OCI-LY1 (cell line): Measurements from ENCODE around the gene EPHX1.

Source experiments
- H2AFZ ChIP-seq: fragments of 200-600 bp; sonication (generic), shearing (Covaris generic); 2 replicates; pipeline ENCODE4 v1.6.0; 2014; ENCODE audit warnings: antibody characterized with exemption, mild to moderate bottlenecking, low read length
- H3F3A ChIP-seq: fragments of 200-600 bp; sonication (generic), shearing (Covaris generic); 2 replicates; pipeline ENCODE4 v1.6.0; 2014; ENCODE audit warnings: mild to moderate bottlenecking, antibody characterized with exemption, low read length, moderate library complexity; ENCODE audit not compliant: insufficient read depth
- H3K27ac ChIP-seq: fragments of 200-600 bp; sonication (generic); 2 replicates; pipeline ENCODE4 v1.5.1; 2014; ENCODE audit warnings: low read length, mixed run types, mild to moderate bottlenecking, low read depth; ENCODE audit not compliant: poor library complexity, severe bottlenecking
- H3K27me3 ChIP-seq: fragments of 200-600 bp; sonication (generic); 2 replicates; pipeline ENCODE4 v1.6.0; 2014; ENCODE audit warnings: antibody characterized with exemption, mild to moderate bottlenecking, low read length, moderate library complexity; ENCODE audit not compliant: insufficient read depth
- H3K36me3 ChIP-seq: fragments of 200-600 bp; sonication (generic); 2 replicates; pipeline ENCODE4 v1.6.1; 2014; ENCODE audit warnings: mild to moderate bottlenecking, antibody characterized with exemption, low read length, moderate library complexity, mixed read lengths; ENCODE audit not compliant: insufficient read depth
- H3K4me1 ChIP-seq: fragments of 200-600 bp; sonication (generic); 2 replicates; pipeline ENCODE4 v1.5.1; 2014; ENCODE audit warnings: mild to moderate bottlenecking, low read length, moderate library complexity; ENCODE audit not compliant: insufficient read depth, severe bottlenecking
- H3K4me2 ChIP-seq: fragments of 200-600 bp; sonication (generic), shearing (Covaris generic); 2 replicates; pipeline ENCODE4 v1.6.1; 2014; ENCODE audit warnings: low read length
- H3K4me3 ChIP-seq: fragments of 200-600 bp; sonication (generic); 2 replicates; pipeline ENCODE4 v1.5.1; 2014; ENCODE audit warnings: low read length, low read depth, mild to moderate bottlenecking, mixed read lengths; ENCODE audit not compliant: poor library complexity, severe bottlenecking
- H3K79me2 ChIP-seq: fragments of 200-600 bp; shearing (Covaris generic); 2 replicates; pipeline ENCODE4 v1.6.1; 2016; ENCODE audit warnings: mixed run types, low read length, mixed read lengths; ENCODE audit not compliant: insufficient read depth
- H3K9ac ChIP-seq: fragments of 200-600 bp; sonication (generic), shearing (Covaris generic); 2 replicates; pipeline ENCODE4 v1.6.1; 2014; ENCODE audit warnings: mild to moderate bottlenecking, low read length, mixed read lengths
- H3K9me2 ChIP-seq: fragments of 200-600 bp; sonication (generic), shearing (Covaris generic); 2 replicates; pipeline ENCODE4 v1.6.1; 2014; ENCODE audit warnings: low read depth, mild to moderate bottlenecking, low read length, mixed read lengths
- H3K9me3 ChIP-seq: fragments of 200-600 bp; shearing (Covaris generic); 2 replicates; pipeline ENCODE4 v1.6.1; 2014; ENCODE audit warnings: low read length, mixed read lengths
- H4K20me1 ChIP-seq: fragments of 200-600 bp; sonication (generic), shearing (Covaris generic); 2 replicates; pipeline ENCODE4 v1.6.0; 2016; ENCODE audit warnings: mild to moderate bottlenecking, low read length; ENCODE audit not compliant: insufficient read depth
- EZH2 ChIP-seq: fragments of 200-600 bp; sonication (generic), shearing (Covaris generic); IDR thresholded peaks from 2 replicates; pipeline ENCODE4 v1.8.0; 2017; ENCODE audit warnings: borderline replicate concordance, mixed run types, mild to moderate bottlenecking, antibody characterized with exemption, low read length, moderate library complexity, mixed read lengths
- TF ChIP-seq, protein P1 (sequence below): fragments of 200-600 bp; sonication (generic), shearing (Covaris generic); IDR thresholded peaks from 2 replicates; pipeline ENCODE4 v1.5.1; 2017; ENCODE audit warnings: mild to moderate bottlenecking, antibody characterized with exemption, low read length, moderate library complexity, mixed read lengths

Gene EPHX1

DNA sequence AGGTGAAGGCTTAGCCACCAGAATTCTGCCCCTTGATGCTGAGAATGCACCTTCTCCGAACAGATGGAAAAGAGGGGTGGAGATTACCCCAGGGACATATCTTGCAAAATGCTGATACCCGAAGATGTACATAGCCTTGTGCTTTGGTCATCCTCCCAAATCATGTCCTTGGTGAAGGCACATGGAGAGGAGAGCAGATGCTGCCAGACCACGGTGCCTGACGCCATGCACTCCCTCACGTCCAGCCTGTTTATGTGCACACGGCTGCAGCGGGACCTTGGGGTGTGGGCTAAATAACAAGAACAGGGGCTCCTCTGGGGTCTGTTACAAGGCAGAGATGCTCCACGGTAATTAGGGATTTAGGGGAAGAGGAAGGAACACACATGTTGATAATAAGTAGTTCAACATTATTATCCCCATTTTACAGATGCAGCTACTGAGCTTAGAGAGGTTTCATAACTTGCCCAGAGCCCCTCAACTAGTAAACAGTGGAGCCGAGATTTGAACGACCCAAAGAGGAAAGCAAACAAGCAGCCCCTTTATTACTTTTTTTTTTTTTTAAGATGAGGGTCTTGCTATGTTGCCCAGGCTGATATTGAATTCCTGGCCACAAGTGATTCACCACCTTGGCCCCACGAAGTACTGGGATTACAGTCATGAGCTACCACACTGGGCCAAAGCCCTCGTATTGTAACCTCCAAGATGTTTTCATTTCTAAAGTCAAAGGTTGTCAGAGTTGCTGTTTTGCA lies 12.9 kb downstream of the EPHX1 start:
- Histone ChIP-seq H3K4me3 (no peak overlapping the region), H3K36me3 (no peaks in the 10 kb centered on the region), H3K4me1 (no peaks in the 10 kb centered on the region), H3F3A (no peaks in the 10 kb centered on the region), H3K27ac (no peak overlapping the region), H3K9me3 (no peaks in the 10 kb centered on the region), H3K27me3 (peaks cover 11% of the 10 kb centered on the region; the same call in 1 of the 2 replicates), H3K9me2 (no peaks in the 10 kb centered on the region), H4K20me1 (no peaks in the 10 kb centered on the region), H3K79me2 (no peaks in the 10 kb centered on the region), H2AFZ (no peak overlapping the region), H3K9ac (no peak overlapping the region), H3K4me2 (no peak overlapping the region)
- TF ChIP-seq, protein P1, sequence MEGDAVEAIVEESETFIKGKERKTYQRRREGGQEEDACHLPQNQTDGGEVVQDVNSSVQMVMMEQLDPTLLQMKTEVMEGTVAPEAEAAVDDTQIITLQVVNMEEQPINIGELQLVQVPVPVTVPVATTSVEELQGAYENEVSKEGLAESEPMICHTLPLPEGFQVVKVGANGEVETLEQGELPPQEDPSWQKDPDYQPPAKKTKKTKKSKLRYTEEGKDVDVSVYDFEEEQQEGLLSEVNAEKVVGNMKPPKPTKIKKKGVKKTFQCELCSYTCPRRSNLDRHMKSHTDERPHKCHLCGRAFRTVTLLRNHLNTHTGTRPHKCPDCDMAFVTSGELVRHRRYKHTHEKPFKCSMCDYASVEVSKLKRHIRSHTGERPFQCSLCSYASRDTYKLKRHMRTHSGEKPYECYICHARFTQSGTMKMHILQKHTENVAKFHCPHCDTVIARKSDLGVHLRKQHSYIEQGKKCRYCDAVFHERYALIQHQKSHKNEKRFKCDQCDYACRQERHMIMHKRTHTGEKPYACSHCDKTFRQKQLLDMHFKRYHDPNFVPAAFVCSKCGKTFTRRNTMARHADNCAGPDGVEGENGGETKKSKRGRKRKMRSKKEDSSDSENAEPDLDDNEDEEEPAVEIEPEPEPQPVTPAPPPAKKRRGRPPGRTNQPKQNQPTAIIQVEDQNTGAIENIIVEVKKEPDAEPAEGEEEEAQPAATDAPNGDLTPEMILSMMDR: no peak
- no peak for TF ChIP-seq EZH2

DNA sequence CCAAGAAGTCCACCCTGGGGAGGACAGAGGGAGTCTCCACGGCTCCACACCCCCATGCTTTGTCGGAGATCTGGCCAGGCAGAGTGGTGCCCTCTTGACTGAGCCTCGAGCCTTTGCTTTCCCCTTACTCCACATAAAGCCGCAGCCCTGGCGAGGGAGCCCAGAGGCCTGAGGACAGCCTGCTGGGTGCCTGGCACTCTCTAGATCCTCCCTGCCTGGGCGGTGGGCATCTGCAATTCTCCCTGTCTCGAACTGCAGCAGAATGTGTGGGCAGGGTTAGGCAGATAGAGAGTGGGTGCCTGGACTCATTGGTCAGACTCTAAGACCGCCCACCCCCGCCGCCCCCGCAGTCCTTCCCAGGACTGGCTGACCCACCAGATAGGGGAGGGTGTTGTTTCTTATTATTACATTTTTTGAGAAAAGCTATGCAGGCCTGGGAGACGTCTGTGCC lies 13.9 kb downstream of the EPHX1 start:
- Histone ChIP-seq H3K27ac (no peak overlapping the region), H3F3A (no peaks in the 10 kb centered on the region), H2AFZ (no peak overlapping the region), H3K27me3 (peaks cover 11% of the 10 kb centered on the region; the same call in 1 of the 2 replicates), H3K36me3 (no peaks in the 10 kb centered on the region), H3K4me2 (no peak overlapping the region), H4K20me1 (no peaks in the 10 kb centered on the region), H3K9me2 (no peaks in the 10 kb centered on the region), H3K4me1 (no peaks in the 10 kb centered on the region), H3K4me3 (no peak overlapping the region), H3K79me2 (no peaks in the 10 kb centered on the region), H3K9me3 (no peaks in the 10 kb centered on the region), H3K9ac (no peak overlapping the region)
- no peak for TF ChIP-seq EZH2
- TF ChIP-seq, protein P1: no peak

DNA sequence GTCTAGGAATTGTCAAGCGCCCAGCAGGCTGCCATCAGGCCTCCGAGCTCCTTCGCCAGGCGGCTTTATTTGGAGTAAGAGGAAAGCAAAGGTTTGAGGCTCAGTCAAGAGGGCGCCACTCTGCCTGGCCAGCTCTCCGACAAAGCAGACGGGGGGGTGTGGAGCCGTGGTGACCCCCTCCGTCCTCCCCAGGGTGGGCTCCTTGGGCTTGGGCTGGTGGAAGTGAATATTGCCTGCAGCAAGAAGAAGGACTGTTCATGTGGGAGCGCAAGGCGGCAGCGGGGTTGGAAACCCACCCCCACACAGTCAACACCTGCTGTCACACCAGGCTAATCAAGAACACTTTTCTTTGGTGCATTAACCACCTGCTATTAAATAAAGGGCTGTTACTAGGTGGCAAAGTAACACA lies 14.6 kb downstream of the EPHX1 start:
- no peak overlapping the region for H3K27ac ChIP-seq
- H2AFZ ChIP-seq: no peak overlapping the region
- no peaks in the 10 kb centered on the region for H3K9me3 ChIP-seq
- no peaks in the 10 kb centered on the region for H4K20me1 ChIP-seq
- no peaks in the 10 kb centered on the region for H3K4me1 ChIP-seq
- no peak overlapping the region for H3K4me3 ChIP-seq
- no peaks in the 10 kb centered on the region for H3F3A ChIP-seq
- H3K79me2 ChIP-seq: no peaks in the 10 kb centered on the region
- no peaks in the 10 kb centered on the region for H3K9me2 ChIP-seq
- no peaks in the 10 kb centered on the region for H3K36me3 ChIP-seq
- H3K9ac ChIP-seq: no peak overlapping the region
- peaks cover 11% of the 10 kb centered on the region; the same call in 1 of the 2 replicates for H3K27me3 ChIP-seq
- no peak overlapping the region for H3K4me2 ChIP-seq
- TF ChIP-seq EZH2: no peak
- TF ChIP-seq, protein P1: no peak
